Jurkat, Clone E6-1 (cell line): Measurements from ENCODE around the gene LIN7B.
"Not testable (repeated sequence)": the region's sequence is repeated elsewhere in the genome, so short reads cannot be mapped to it uniquely, and the experiment has no call there.

ENCODE experiments used
- DNase-seq: peaks from one replicate; pipeline ENCODE4 v3.0.0-alpha.2; 2011; ENCODE audit warnings: low read depth, low spot score
- H3K4me3 ChIP-seq: 2 replicates; pipeline ENCODE4 v1.5.1; 2011; ENCODE audit warnings: mild to moderate bottlenecking, low read length, control low read depth, moderate library complexity

The LIN7B gene

GRCh38 chr19:49135686-49136085 is 21.5 kb downstream of the LIN7B start:
- DNase-seq, result no peak
- H3K4me3 ChIP-seq, result no peak overlapping the region

DNA sequence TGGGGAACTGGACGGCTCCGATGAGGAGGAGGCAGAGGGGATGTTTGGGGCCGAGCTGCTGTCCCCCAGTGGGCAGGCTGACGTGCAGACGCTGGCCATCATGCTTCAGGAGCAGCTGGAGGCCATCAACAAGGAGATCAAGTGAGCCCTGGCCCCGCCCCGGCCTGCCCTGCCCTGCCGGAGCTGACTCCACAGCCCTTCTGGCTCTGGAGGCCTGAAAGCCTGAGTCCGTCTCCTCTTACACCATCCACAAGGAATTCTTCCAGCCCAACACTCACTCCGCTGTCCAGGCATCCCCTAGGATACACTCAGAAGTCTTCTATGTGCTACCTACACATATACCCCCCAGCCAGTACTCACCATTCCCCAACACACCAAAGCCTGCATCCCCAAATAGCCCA is 22.6 kb downstream of the LIN7B start:
- DNase-seq, result no peak
- no peak overlapping the region for H3K4me3 ChIP-seq

GRCh38 chr19:49140951-49141350 is 26.8 kb downstream of the LIN7B start:
- no peak overlapping the region for H3K4me3 ChIP-seq
- DNase-seq, result no peak

DNA sequence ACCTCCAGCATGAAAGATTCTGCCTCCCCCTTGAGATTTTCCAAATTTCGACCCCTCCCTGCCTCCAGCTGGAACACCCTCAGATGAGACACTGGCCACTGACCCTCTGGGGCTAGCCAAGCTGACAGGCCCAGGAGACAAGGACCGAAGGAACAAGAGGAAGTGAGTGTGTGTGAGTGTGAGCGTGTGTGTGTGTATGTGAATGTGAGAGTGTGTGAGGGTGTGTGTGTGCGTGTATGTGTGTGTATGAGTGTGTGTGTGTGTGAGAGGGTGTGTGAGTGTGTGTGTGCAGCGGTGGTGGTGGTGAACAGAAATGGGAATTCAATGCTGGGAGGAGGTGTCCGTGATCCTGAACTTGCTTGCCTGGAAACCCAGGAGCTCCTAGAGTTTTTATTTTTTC is 27.2 kb downstream of the LIN7B start:
- DNase-seq, result no peak
- no peak overlapping the region for H3K4me3 ChIP-seq

DNA sequence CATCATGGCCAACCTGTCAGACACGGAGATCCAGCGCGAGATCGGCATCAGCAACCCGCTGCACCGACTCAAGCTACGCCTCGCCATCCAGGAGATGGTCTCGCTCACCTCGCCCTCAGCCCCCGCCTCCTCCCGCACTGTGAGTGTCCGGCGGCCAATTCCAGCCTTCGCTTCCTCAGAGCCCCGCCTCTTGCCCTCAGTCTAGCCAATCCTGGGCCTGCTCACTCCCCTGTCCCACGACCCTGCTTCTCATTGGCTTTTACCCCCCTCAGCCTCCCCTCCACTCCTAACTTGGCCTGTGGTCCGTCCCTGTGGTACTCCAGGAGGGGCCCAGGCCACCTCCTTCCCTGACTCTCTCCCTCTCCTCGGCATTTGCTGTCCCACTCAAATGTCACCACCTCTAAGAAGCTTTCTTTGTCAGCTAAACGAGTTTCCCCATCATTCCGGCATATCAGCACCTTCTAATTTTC is 28.7 kb downstream of the LIN7B start:
- no peak overlapping the region for H3K4me3 ChIP-seq
- DNase-seq, result no peak

DNA sequence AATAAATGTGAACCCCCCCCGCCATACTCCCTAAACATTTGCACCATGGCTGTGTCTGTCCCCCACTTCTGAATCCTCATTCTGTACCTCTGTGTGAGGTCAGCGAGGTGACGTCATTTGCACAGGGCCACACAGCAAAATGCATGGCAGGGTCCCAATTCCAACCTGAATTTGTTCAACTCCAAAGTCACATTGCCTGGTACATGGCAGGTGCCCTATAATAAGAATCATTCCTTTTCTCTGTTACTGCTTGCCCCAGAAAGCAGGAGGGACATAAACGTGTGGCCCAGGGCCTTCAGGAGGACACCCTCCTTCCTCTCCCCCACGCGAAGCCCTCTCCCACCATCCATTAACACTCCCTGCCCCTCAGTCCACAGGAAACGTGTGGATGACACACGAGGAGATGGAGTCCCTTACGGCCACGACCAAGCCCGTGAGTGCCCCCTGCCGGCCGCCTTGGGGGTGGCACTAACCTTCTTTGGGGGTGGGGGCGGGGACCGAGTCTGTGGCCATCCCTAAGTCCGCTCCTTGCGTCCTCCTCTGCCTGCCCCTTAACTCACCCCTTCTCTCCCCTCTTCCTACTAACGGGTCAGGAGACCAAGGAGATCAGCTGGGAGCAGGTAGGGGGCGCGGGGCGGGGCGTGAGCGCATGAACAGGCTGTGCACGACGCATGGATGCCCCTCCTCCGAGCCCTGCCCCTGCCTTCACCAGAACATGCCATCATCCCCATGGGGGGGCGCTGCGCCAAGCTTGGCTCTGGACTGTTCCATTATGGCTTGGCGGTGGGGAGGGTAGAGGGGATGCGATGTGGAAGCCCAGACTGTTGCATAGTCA is 31.6 kb downstream of the LIN7B start:
- DNase-seq, result peak; percentile 72
- peak overlapping the region; percentile 37 for H3K4me3 ChIP-seq

- not testable (repeated sequence) for H3K4me3 ChIP-seq, DNase-seq
Observed at GRCh38 chr19:49146408-49146770, 32.2 kb downstream of the LIN7B start.

- no peak overlapping the region for H3K4me3 ChIP-seq
- no peak for DNase-seq
Observed at GRCh38 chr19:49148044-49148682, 34.0 kb downstream of the LIN7B start.

GRCh38 chr19:49148784-49149651 is 34.8 kb downstream of the LIN7B start:
- no peak overlapping the region for H3K4me3 ChIP-seq
- peak; percentile 7 for DNase-seq

GRCh38 chr19:49149652-49150105 is 35.5 kb downstream of the LIN7B start:
- DNase-seq, result no peak

GRCh38 chr19:49150106-49150943 is 36.2 kb downstream of the LIN7B start:
- DNase-seq, result no peak
- H3K4me3 ChIP-seq, result peak overlapping the region; percentile 35

More at GRCh38 chr19:49149652-49150105, 35.5 kb downstream of the LIN7B start:
- H3K4me3 ChIP-seq, result no peak overlapping the region; the same call in 1 of the 2 replicates

DNA sequence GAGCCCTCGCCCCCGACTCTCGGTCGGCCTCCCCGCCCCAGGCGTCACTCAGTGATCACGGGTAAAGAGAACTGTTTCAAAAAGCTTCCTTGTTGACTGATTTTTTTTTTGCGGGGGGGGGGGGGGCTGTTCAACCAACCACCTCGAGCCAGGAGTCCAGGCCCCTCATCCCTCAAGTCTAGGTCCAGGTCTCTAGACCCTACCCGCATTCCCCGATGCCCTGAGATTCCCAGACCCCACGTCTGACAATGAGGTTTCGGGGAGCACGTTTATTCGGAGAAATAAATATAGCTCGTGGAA is 36.7 kb downstream of the LIN7B start:
- no peak for DNase-seq
- H3K4me3 ChIP-seq, result peak overlapping the region; percentile 35

GRCh38 chr19:49151267-49152118 is 37.3 kb downstream of the LIN7B start:
- no peak for DNase-seq

DNA sequence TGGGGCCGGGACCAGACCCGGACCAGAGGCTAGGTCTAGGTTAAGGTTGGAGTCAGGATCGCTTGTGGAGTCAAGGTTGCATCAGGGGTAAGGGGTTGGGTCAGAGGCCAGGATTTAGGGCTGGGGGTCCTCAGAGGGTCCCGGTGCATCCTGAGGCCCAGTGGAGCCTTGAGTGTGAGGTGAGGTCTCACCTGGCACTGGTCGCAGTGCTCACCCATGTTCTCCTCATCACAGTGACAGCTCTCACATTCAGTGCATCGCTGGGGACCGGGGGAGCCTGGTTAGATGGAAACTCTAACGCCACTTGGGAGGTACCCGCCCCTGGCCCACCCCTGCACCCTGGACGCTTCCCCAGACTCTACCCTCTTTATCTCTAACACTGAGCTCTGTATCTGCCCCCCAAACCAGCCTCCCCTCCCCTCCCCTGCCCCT is 38.0 kb downstream of the LIN7B start:
- no peak overlapping the region for H3K4me3 ChIP-seq
- DNase-seq, result no peak

More at GRCh38 chr19:49151267-49152118, 37.3 kb downstream of the LIN7B start:
- H3K4me3 ChIP-seq, result no peak overlapping the region

DNA sequence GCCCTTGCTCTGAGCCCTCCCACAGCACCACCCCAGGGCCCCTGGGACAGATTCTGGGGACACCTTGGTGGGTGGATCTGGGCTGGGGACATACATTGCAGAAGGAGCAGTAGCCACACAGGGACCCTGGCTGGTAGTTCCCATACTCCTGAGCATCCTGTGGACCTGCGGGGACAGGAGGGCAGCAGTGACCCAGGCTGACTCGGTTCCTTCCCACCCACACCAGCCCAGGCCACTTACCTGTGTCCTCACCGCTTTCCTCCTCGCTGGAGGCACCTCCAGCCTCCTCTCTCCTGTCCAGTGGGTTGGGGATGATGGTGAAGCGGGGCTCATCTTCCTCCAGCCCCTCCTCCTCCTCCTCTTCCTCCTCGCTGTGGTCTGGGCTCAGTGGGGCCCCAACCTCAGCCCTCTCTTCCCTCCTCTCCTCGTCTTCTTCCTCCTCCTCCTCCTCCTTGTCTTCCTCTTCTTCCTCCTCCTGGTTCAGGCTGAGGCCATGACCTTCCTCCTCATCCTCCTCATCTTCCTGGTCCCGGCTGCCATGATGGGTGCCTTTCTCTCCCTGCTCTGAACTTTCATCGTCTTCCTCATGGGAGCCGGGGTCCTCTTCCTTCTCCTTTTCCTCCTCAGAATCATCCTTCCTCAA is 39.1 kb downstream of the LIN7B start:
- H3K4me3 ChIP-seq, result no peak overlapping the region

GRCh38 chr19:49154279-49154678 is 40.1 kb downstream of the LIN7B start:
- DNase-seq, result no peak
- no peak overlapping the region for H3K4me3 ChIP-seq

More for the DNA sequence above, 39.1 kb downstream of the LIN7B start:
- DNase-seq, result no peak

GRCh38 chr19:49155005-49155819 is 41.0 kb downstream of the LIN7B start, which contains the start of gene HRC:
TSS of gene HRC (minus strand) at chr19:49155396. CDS start at chr19:49155237, 159 bp downstream.
- no peak for DNase-seq

More at GRCh38 chr19:49155005-49155819, 41.0 kb downstream of the LIN7B start, which contains the start of gene HRC:
- no peak within 1 kb of the TSS for H3K4me3 ChIP-seq
